ENCODE measurements around the gene ZC4H2.

- TF ChIP-seq POLR2AphosphoS5 (IDR thresholded peaks at IDR 0.05) (no peak), CTCF (IDR thresholded peaks at IDR 0.05) (no peak), POLR2A (IDR thresholded peaks at IDR 0.05; ENCODE audit: low read depth) (no peak)
Observed at GRCh38 chrX:64977051-64977450, 801 bp upstream of the ZC4H2 start.

Measured in esophagus muscularis mucosa (tissue), 3 donors.